DOHH2 (cell line): ENCODE measurements around the gene GNPTG.

Experiments used
- H3F3A ChIP-seq: fragments of 200-600 bp; sonication (generic), shearing (Covaris generic); 2 replicates; pipeline ENCODE4 v1.6.0; 2016; ENCODE audit warnings: antibody characterized with exemption, mild to moderate bottlenecking; ENCODE audit not compliant: control insufficient read depth, insufficient read depth
- H3K27ac ChIP-seq: fragments of 200-600 bp; sonication (generic); 2 replicates; pipeline ENCODE4 v1.5.1; 2014; ENCODE audit warnings: low read depth, mild to moderate bottlenecking, low read length, moderate library complexity
- H3K27me3 ChIP-seq: fragments of 200-600 bp; sonication (generic); 2 replicates; pipeline ENCODE4 v1.6.1; 2014; ENCODE audit warnings: mild to moderate bottlenecking, low read length, mixed read lengths; ENCODE audit not compliant: control insufficient read depth
- H3K36me3 ChIP-seq: fragments of 200-600 bp; sonication (generic); 2 replicates; pipeline ENCODE4 v1.6.1; 2014; ENCODE audit warnings: mild to moderate bottlenecking, low read length, moderate library complexity, mixed read lengths; ENCODE audit not compliant: control insufficient read depth
- H3K4me1 ChIP-seq: fragments of 200-600 bp; sonication (generic); 2 replicates; pipeline ENCODE4 v1.6.1; 2014; ENCODE audit warnings: mild to moderate bottlenecking, low read length, mixed read lengths; ENCODE audit not compliant: control insufficient read depth
- H3K4me2 ChIP-seq: fragments of 200-600 bp; sonication (generic); 2 replicates; pipeline ENCODE4 v1.6.0; 2014; ENCODE audit warnings: mild to moderate bottlenecking, low read length, moderate library complexity
- H3K4me3 ChIP-seq: fragments of 200-600 bp; sonication (generic); 2 replicates; pipeline ENCODE4 v1.5.1; 2014; ENCODE audit warnings: mild to moderate bottlenecking, low read length, mixed read lengths
- H3K79me2 ChIP-seq: fragments of 200-600 bp; sonication (generic); 2 replicates; pipeline ENCODE4 v1.6.1; 2014; ENCODE audit warnings: mild to moderate bottlenecking, low read length, mixed read lengths; ENCODE audit not compliant: control insufficient read depth
- H3K9me2 ChIP-seq: fragments of 200-600 bp; sonication (generic); replicated peaks from 2 replicates; pipeline ENCODE4 v1.6.1; 2014; ENCODE audit warnings: mild to moderate bottlenecking, low read length, mixed read lengths; ENCODE audit not compliant: control insufficient read depth
- H3K9me3 ChIP-seq: fragments of 200-600 bp; sonication (generic); 2 replicates; pipeline ENCODE4 v1.6.1; 2014; ENCODE audit warnings: antibody characterized with exemption, low read length, mixed read lengths; ENCODE audit not compliant: control insufficient read depth, insufficient read depth
- H4K20me1 ChIP-seq: fragments of 200-600 bp; sonication (generic); 2 replicates; pipeline ENCODE4 v1.6.0; 2014; ENCODE audit warnings: low read depth, mild to moderate bottlenecking, antibody characterized with exemption, low read length, moderate library complexity; ENCODE audit not compliant: control insufficient read depth, insufficient read depth
- CTCF ChIP-seq: fragments of 200-600 bp; sonication (generic); IDR thresholded peaks from one replicate; pipeline ENCODE4 v1.5.1; 2014; ENCODE audit warnings: antibody characterized with exemption, mild to moderate bottlenecking, low read depth, low read length; ENCODE audit not compliant: poor library complexity, severe bottlenecking
- EZH2phosphoT487 ChIP-seq: fragments of 200-600 bp; sonication (generic); IDR thresholded peaks from 2 replicates; pipeline ENCODE4 v1.6.1; 2017; ENCODE audit warnings: borderline replicate concordance, mild to moderate bottlenecking, antibody characterized with exemption, low read length, moderate library complexity, mixed read lengths

GNPTG gene

GRCh38 chr16:1330931-1331711 lies 20.6 kb upstream of the GNPTG start:
- TF ChIP-seq CTCF (no peak), EZH2phosphoT487 (no peak)
- H3K9me2 ChIP-seq: no peaks in the 10 kb centered on the region
- peak overlapping the region; percentile 47 for H3K4me3 ChIP-seq
- H3K4me2 ChIP-seq: peak overlapping the region; percentile 67
- H3K4me1 ChIP-seq: peaks cover 19% of the 10 kb centered on the region
- H3K79me2 ChIP-seq: no peaks in the 10 kb centered on the region
- H4K20me1 ChIP-seq: no peaks in the 10 kb centered on the region
- H3K27me3 ChIP-seq: peaks cover 32% of the 10 kb centered on the region
- H3F3A ChIP-seq: peaks cover 4% of the 10 kb centered on the region
- H3K9me3 ChIP-seq: peaks cover 7% of the 10 kb centered on the region; the same call in 1 of the 2 replicates
- no peaks in the 10 kb centered on the region for H3K36me3 ChIP-seq
- H3K27ac ChIP-seq: no peak overlapping the region

- no peaks in the 10 kb centered on the region for H3K9me2 ChIP-seq
- H3K9me3 ChIP-seq: peaks cover 7% of the 10 kb centered on the region; the same call in 1 of the 2 replicates
- H4K20me1 ChIP-seq: no peaks in the 10 kb centered on the region
- peak overlapping the region; percentile 67 for H3K4me2 ChIP-seq
- H3K4me3 ChIP-seq: peak overlapping the region; percentile 47
- H3K4me1 ChIP-seq: peaks cover 19% of the 10 kb centered on the region
- H3K79me2 ChIP-seq: no peaks in the 10 kb centered on the region
- no peak for TF ChIP-seq EZH2phosphoT487
- TF ChIP-seq CTCF: no peak
- peaks cover 33% of the 10 kb centered on the region for H3K27me3 ChIP-seq
- no peaks in the 10 kb centered on the region for H3F3A ChIP-seq
- no peaks in the 10 kb centered on the region for H3K36me3 ChIP-seq
- H3K27ac ChIP-seq: no peak overlapping the region
Observed at GRCh38 chr16:1331712-1332617, 19.8 kb upstream of the GNPTG start.

GRCh38 chr16:1332618-1333148 lies 19.0 kb upstream of the GNPTG start:
- no peaks in the 10 kb centered on the region for H3K36me3 ChIP-seq
- no peaks in the 10 kb centered on the region for H3F3A ChIP-seq
- H3K9me3 ChIP-seq: peaks cover 7% of the 10 kb centered on the region; the same call in 1 of the 2 replicates
- no peak overlapping the region for H3K4me3 ChIP-seq
- H4K20me1 ChIP-seq: no peaks in the 10 kb centered on the region; the same call in 1 of the 2 replicates
- peaks cover 33% of the 10 kb centered on the region for H3K27me3 ChIP-seq
- H3K27ac ChIP-seq: no peak overlapping the region
- no peaks in the 10 kb centered on the region for H3K79me2 ChIP-seq
- peaks cover 19% of the 10 kb centered on the region for H3K4me1 ChIP-seq
- H3K9me2 ChIP-seq: no peaks in the 10 kb centered on the region
- TF ChIP-seq EZH2phosphoT487 (no peak), CTCF (no peak)
- no peak overlapping the region for H3K4me2 ChIP-seq
